NCI-H2107 (cell line): ENCODE results near the gene HMGCL.

Source experiments
- DNase-seq: peaks from one replicate; lab custom pipeline; 2025; lab: John Stamatoyannopoulos, UW

Gene HMGCL

DNA sequence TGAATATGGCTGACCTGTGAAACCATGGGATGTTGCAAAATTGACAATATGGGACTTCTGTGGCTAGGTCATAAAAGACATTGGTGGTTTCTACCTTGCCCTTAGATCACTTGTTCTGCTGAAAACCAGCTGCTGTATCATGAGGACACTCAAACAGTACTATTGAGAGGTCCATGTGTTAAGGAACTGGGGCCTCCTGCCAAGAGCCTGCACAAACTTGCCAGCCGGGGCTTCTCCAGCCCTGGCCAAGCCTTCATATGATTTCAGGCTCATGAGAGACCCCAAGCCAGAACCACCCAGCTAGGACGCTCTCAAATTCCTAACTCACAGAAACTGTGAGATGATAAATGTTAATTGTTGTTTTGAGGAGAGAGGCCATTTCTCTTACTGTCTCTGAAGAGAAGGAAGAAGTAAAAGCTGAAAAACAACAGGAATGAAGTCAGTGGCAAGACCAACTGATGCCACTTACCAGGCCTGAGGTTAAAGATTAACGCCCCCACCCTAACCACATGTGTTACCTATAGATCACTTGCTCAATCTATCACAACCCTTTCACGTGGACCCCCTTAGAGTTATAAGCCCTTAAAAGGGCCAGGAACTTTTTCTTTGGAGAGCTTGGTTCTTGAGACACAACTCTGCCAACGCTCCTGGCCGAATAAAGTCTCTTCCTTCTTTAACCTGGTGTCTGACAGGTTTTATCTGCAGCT lies 50.9 kb downstream of the HMGCL start:
- DNase-seq: no peak

DNA sequence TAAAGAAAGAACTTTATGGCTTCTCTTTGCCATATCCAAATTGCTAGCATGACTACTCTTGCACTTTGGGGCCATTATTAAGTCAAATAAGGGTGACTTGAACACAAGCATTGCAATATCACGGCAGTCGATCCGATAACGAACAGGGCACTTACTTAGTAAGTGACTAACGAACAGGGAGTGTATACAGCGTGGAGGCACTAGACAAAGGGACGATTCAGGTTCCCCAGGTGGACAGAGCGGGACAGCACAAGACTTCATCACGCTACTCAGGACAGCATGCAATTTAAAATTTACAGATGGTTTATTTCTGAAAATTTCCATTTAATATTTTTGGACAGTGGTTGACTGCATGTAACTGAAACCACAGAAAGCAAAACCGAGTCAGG lies 52.4 kb downstream of the HMGCL start:
- no peak for DNase-seq

DNA sequence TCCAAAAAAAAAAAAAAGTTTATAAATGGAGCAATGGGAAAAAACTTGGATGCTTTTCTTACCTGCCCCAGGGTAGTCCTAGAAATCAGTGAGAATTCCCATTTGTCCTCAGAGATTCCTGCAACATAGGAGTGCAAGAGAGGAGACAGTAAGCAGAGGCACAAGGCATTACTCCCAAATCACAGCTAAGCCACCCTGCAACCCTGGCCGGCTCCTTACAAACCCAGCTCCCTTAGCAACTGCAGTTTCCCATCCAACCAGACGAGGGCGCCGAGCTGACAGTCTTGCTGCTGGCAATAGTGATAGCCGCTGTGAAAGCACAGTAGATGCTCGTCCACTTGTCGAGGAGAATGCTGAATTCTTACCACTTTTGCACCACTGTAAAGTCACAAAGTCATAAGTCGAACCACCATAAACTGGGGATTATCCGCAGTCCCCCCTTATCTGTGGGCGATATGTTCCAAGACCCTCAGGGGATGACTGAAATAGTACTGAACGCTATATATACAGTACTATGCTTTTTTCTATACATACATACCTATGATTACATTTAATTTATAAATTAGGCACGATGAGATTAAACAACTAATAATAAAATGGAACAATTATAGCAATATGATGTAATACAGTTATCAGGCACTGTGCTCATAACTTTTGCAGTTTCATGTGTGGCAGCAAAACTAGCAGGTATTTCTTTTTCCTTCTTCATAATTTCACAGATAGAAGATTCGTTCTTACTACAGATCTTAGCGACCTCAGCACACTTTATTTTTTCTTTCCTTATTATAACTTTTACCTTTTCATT lies 53.0 kb downstream of the HMGCL start:
- DNase-seq: peak; percentile 83

DNA sequence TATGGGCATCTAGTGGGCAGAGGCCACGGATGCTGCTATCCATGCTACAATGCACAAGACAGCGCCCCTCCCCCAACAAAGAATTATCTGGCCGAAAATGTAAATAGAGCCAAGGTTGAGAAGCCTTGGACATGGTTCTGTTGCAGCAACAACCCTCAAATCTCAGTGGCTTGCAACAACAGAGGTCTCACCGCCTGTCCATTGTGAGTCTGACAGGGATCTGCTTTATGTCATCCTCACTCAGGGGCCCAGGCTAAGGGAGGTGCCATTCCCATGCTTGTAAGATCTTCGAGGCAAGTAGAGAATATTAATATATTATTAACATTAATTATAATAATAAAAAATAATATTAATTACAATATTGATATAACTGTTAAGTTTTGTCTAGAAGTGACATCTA lies 56.5 kb downstream of the HMGCL start:
- DNase-seq: no peak

DNA sequence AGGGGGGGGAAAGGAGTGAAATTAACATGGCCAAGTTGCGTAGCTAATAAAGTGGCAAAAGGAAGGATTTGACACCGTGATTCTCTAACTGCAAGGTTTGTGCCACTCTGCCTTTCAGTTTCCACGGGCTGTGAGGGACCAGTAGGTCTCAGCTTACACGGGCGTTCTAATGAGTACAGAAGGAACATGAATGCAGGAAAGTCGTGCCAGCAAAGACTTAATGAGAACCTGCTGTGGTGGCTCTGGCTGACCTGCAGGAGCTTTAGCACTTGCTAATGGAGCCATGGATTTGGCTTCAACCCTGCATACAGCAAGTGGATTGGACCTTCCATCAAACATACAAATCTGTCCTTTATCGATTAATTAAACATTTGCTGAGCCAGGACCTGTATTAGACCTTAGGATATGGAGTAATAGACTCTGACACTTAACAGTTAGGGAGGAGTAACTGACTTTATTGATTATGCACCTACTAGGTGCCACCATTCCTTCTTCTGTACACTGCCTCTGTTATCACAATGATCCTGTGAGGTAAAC lies 62.1 kb downstream of the HMGCL start:
- DNase-seq: no peak

DNA sequence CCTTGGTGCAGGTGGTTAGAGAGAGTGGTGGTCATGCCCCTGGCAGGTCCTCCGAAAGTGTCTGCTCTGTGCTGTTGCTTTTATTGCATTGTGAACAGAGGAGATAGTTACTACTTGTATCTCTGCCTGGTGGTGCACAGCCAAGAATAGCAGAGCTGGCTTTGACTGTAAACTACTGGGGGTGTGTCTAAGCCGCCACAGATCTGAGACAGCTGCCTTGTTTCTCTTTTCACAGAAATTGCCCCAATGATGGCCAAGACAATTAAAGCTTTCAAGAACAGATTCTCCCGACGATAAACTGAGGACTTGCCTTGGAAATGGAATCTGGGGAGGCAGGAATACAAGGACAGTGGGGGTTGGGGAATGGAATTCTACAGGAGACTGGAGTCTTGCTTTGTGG lies 66.0 kb downstream of the HMGCL start:
- no peak for DNase-seq

DNA sequence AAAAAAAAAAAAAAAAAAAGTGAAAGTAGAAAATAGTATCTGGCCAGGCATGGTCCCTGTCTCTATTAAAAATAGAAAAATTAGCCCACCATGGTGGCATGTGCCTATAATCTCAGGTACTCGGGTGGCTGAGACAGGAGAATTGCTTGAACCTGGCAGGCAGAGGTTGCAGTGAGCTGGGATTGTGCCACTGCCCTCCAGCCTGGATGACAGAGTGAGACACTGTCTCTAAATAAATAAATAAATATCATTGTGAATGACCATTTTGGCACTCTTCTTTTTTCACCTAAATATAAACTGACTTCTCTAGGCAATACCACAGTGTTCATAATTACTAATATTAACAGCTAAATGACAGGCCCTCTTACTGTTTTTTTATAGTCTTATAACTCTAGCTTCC lies 67.4 kb downstream of the HMGCL start:
- no peak for DNase-seq

DNA sequence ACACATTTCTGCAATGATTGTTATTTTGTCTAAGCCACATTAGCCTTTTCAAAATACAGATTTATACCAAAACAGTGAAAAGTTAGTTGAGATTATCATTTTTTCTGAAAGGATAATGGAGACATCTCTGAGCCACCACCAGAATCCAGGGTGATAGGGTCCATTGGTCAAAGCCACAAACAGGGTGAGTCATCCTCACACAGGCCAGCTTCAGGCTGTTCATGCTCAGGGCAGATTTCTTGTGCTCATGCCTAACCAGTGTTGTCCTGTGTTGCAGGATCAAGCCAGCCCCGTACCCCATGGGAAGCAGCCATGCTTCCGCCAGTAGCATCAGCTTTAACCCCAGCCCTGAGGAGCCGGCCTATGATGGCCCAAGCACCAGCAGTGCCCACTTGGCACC lies 68.6 kb downstream of the HMGCL start:
- DNase-seq: no peak

DNA sequence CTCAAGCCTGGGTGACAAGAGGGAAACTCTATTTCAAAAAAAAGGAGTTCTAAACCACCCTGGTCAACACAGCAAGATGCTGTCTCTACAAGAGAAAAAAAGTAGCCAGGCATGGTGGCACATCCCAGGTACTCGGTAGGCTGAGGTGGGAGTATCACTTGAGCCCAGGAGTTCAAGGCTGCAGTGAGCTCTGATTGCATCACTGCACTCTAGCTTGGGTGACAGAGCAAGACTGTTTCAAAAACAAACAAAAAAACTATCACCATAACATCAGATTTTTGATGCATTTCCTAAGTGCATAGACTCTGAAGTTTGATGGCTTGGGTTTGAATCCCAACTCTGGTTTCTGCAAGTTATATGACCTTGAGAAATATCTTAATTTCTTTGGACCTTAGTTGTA lies 72.3 kb downstream of the HMGCL start:
- no peak for DNase-seq
